C4-2B (cell line): ENCODE measurements around the gene TBC1D22A.

Experiments
- H3K27ac ChIP-seq: fragments of 450-650 bp; 2 replicates; pipeline ENCODE4 v1.5.1; 2017
- ZFX ChIP-seq: fragments of 450-650 bp; IDR thresholded peaks from 2 replicates; pipeline ENCODE4 v1.6.1; 2017
- TF ChIP-seq, protein P1 (sequence below): fragments of 450-650 bp; conservative IDR thresholded peaks from 2 replicates; pipeline ENCODE4 v1.5.1; 2017; ENCODE audit warnings: mild to moderate bottlenecking

Gene TBC1D22A

GRCh38 chr22:46958191-46958590, 195.7 kb downstream of the TBC1D22A start:
- TF ChIP-seq, protein P1, sequence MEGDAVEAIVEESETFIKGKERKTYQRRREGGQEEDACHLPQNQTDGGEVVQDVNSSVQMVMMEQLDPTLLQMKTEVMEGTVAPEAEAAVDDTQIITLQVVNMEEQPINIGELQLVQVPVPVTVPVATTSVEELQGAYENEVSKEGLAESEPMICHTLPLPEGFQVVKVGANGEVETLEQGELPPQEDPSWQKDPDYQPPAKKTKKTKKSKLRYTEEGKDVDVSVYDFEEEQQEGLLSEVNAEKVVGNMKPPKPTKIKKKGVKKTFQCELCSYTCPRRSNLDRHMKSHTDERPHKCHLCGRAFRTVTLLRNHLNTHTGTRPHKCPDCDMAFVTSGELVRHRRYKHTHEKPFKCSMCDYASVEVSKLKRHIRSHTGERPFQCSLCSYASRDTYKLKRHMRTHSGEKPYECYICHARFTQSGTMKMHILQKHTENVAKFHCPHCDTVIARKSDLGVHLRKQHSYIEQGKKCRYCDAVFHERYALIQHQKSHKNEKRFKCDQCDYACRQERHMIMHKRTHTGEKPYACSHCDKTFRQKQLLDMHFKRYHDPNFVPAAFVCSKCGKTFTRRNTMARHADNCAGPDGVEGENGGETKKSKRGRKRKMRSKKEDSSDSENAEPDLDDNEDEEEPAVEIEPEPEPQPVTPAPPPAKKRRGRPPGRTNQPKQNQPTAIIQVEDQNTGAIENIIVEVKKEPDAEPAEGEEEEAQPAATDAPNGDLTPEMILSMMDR: no peak
- no peak for TF ChIP-seq ZFX
- no peak overlapping the region for H3K27ac ChIP-seq

- no peak overlapping the region for H3K27ac ChIP-seq
- TF ChIP-seq ZFX: no peak
- TF ChIP-seq, protein P1: no peak
Observed at GRCh38 chr22:46958658-46959057, 196.2 kb downstream of the TBC1D22A start.

GRCh38 chr22:46959369-46959768, 196.9 kb downstream of the TBC1D22A start:
- TF ChIP-seq, protein P1: no peak
- no peak for TF ChIP-seq ZFX
- no peak overlapping the region for H3K27ac ChIP-seq

GRCh38 chr22:46961591-46962295, 199.3 kb downstream of the TBC1D22A start:
- H3K27ac ChIP-seq: no peak overlapping the region
- TF ChIP-seq ZFX: no peak
- TF ChIP-seq, protein P1: no peak

GRCh38 chr22:46962406-46962805, 200.0 kb downstream of the TBC1D22A start:
- no peak overlapping the region for H3K27ac ChIP-seq
- no peak for TF ChIP-seq ZFX
- TF ChIP-seq, protein P1: no peak

DNA sequence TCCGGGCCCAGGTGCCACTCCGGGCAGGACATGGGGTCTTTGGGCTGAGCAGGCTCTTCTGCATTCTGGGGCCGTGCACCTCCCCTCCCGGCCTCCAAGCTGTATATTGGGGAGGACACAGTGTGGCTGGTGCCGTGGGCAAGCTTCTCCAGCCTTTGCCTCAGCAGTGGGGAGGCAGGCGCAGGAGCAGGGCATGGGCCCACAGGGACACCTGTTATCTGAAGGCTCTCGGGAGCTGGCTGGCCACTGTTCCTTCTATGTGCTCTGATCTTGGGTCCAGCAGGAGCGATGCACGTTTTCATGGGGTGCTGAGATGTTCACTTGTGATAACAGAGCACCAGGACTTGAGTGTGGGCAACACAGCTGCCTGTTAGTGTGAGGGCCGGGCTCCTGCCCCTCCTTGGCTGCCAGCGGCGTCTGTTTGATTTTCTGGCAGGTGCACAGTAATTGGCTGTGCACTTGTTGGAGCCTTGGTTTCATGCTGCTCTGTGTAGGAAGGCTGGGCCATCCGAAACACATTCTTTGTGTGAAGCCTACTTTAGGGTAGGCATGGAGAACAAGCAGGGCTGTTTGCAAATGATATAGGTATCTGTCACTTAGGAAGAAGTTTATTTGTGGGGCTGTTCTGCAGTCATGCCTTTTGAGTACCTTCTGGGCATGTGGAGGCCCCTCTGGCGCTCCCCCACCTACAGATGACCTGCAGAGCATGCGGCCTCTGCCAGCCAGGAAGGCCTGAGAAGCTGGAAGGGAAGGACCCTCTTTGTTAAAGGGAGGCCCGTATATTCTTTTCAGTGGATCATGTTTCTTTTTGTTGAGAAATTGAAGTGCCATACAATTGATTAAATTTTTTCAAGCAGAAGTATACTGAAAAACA, 201.5 kb downstream of the TBC1D22A start:
- TF ChIP-seq ZFX: no peak
- TF ChIP-seq, protein P1: no peak
- H3K27ac ChIP-seq: no peak overlapping the region
